CD4-positive, alpha-beta T cell treated with Interleukin-6 for 4 hours (primary cell): Measurements from ENCODE around the gene EPB41.
A peak's percentile ranks its signal among the peaks of the same experiment; 100 is the strongest.
"Not testable (repeated sequence)": the region's sequence is repeated elsewhere in the genome, so short reads cannot be mapped to it uniquely, and the experiment has no call there.

Experiments
- DNase-seq: peaks from one replicate; pipeline ENCODE4 v3.0.0-alpha.2; 2020; ENCODE audit warnings: mixed read lengths

Gene EPB41

DNA sequence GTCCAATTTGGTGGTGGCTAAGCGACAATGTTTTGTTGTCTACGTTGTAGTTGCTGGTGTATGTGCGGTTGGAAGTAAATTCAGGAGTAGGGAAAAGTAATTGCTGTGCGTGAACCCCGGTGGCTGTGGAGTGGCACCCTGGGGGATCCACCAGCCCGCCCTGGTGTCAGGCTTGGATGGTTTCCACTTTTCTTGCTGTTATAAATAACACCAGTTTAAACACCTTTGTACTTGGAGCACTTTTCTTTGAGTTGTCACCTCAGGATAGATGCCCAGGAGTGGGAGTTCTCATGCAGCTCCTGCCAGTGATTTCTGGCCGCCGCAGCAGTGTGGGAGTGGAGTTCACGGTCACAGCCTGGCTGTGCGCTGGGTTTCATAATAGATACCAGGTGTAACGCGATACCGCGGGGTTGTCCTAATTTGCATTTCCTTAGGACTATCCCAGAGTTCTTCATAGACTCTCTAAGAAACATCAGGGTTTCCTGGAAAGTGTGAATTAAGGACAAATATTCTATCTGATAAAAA is 222.1 kb downstream of the EPB41 start:
- DNase-seq: no peak

DNA sequence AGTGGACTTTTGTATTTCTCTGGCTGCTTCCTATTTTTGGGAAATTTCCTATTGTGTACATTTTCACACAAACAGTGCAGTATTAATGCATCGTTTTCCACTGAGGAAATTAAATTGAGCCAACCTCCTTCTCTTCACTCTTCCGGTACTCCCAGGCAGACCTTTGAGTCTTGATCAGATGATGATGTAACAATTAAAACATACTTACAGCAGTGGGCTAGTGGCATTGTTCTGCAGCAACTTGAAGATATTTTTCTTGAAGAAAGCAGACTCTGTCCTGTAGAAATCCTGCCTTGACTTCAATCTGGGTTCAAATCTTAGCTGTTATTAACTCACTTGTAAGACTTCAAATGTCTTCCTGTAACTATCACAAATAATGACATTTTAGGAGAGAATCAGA is 228.3 kb downstream of the EPB41 start:
- no peak for DNase-seq

GRCh38 chr1:29144178-29144577 is 229.8 kb downstream of the EPB41 start:
- DNase-seq: no peak

DNA sequence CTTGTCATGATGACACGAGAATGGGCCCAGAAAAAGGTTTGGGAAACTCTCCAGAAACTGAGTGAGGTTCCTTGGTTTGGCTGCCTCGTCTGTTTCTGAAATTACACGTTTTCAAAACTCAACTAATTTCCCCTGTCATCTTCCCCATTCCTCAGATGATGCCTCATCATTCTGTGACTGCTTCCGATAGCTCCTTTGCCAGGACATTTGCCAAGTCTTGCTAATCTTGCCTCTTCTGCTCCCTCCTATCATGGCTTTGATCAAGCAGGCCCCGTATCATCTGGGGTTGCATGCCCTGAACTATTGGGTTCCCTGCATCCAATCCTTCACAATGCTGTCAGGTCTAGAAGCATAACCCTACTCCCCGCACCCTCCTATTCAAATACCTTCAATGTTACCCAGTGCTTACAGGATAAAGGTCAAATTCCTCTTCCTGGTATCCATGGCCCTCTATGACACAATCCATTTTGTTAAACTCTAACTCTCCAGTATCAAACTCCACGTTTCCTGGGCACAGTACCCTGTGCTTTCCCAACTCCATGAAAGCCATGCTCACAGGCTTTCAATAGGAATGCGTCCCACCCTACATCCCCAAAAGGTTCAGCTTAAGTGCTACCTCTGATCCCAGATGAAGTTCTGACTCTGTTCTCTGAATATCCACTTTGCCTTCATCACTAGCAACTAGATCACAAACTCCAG is 231.5 kb downstream of the EPB41 start:
- DNase-seq: no peak

GRCh38 chr1:29148656-29149491 is 234.5 kb downstream of the EPB41 start:
- DNase-seq: no peak

GRCh38 chr1:29150346-29150745 is 236.0 kb downstream of the EPB41 start:
- DNase-seq: not testable (repeated sequence)

DNA sequence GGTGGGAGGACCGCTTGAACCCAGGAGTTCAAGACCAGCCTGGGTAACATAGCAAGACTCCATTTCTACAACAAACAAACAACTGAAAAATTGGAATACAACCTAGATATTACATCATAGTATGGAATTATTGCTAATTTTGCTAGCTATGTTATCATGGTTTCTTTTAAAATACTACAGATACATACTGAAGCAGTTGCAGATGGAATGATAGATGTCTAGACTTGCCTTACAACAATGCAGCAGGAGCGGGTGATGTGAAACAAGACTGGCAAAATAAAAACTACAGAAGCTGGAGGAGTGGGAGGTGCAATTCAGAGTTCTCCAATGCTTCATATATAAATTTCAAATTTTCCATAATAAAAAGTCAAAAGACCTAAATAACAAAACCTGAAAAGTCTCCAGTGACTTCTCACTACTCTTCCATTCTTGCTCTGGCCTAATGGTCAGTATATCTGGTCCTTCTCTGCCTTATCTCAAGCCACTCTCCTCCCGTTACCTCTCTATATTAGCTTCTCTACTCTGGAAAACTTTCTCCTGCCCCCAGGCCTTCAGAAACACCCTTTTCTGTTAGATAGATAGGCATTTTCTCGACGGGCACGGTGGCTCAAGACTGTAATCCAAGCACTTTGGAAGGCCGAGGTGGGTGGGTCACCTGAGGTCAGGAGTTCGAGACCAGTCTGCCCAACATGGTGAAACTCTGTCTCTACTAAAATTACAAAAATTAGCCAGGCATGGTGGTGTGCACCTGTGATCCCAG is 237.9 kb downstream of the EPB41 start:
- DNase-seq: no peak

- no peak for DNase-seq
These were observed 242.3 kb downstream of the EPB41 start for GRCh38 chr1:29156543-29157268.

DNA sequence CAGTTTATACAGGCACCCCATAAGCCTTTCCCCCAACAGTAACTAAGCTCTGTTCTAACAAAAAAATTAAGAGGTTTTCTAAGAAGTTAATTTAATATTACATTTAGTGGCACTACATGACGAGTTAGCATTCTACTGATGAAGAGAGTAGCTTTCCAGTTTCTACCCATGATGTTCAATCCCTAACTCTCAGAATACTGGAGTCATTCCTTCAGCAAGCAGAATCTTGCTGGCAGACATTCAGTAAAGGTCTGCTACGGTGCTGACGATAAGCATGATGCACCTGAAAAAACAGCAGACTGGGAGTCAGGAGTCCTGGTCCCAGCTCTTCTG is 242.9 kb downstream of the EPB41 start:
- no peak for DNase-seq

DNA sequence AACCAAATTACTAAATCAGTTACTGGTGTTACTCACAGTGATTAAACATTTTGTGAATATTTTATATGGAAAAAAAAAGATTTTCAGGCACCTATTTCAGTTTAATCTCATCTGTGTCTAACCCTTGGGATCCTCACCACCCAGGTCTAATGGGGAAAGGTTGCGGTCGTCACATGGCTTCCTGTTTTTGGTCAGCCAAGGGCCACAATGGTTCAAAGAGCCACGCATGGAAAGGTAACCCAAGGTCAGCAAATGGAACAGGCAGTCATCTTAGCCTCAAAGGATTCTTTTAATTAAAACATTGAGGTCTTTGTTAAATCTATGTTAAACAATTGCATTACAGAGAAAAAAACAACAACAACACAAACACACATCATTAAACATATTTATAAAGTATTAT is 245.4 kb downstream of the EPB41 start:
- no peak for DNase-seq

DNA sequence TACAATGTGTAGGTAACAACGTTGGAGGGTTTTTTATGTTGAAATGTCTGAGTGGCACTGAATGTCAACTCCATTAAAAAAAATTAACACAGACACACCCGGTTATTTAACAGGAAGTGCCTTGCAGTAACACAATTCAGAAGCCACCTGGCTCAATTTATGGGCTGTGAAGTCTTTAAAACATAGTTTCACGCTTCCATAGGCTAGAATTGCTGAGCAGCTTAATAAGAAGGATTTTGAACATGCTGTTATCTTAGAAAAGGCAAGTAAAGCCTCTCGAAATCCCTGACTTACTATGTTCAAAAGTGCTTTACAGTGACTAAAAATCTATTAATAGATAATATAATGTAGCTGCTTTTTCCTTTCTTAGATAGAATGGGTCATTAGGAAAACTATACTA is 247.7 kb downstream of the EPB41 start:
- DNase-seq: no peak

- DNase-seq: no peak
These were observed 248.2 kb downstream of the EPB41 start for GRCh38 chr1:29162476-29163138.

DNA sequence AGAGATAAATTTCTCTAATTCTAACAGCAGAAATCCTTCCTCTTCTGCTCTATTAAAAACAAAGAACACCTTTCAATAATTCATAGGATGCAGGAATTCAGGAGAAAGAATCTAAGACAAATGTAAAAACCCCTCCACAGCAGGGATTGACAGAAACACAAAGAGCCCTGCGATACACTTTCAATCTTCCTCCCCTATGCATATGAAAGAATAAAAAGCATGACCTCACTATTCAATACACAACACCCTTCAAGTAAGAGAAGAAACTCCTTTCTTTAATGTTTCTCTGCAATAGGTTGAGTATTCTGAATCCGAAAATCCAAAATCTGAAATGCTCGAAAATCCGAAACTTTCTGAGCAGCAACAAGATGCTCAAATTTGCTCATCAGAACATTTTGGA is 250.2 kb downstream of the EPB41 start:
- no peak for DNase-seq

DNA sequence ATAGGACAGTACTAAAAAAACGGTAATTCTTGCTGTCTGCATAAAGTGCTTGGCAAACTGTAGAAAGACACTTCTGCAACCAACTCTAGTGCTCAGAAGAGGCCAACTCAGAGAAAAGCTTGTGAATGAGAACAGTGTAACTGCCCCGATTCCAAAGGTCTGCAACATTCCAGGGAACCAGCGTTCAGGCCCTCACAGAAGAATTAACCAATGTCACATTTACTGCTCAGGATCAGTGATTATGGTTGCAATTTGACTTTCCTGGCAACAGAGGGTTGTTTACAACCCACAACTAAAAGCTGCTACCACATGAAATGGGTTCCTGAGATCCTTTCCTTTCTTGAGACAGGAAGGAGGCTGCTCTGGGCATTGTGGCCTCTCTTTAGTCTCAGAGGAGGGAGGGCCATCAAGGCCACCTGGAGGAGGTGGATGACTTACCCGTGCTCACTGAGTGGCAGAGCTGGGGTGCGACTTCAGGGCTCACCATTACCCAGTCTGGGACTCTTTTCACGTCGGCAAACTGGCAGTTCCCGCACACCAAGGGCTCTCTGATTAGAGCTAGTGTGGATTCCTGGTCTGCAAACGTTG is 252.0 kb downstream of the EPB41 start:
- peak; percentile 8 for DNase-seq

DNA sequence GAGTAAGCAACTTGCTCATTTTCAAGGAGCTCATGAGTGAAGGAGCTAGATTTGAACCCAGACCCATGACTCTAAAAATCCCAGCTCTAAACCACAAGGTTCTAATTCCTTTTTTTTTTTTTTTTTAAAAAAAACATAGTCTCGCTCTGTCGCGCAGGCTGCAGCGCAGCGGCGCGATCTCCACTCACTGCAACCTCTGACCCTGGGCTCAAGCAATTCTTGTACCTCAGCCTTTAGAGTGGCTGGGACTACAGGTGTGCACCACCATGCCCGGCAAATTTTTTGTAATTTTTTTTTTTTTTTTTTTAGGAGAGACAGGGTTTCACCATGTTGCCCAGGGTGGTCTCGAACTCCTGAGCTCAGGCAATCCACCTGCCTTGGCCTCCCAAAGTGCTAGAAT is 253.5 kb downstream of the EPB41 start:
- no peak for DNase-seq
